Mesenteric fat pad (tissue), 1 donor: Measurements from ENCODE around the gene DOCK6. TPM values are rescaled to one million over a fixed set of nuclear protein-coding genes. Genes with fewer than 3 reads are reported as not detected.
A peak's percentile ranks its signal among the peaks of the same experiment; 100 is the strongest.
"Not testable (repeated sequence)": the region's sequence is repeated elsewhere in the genome, so short reads cannot be mapped to it uniquely, and the experiment has no call there.

Experiments used
- DNase-seq: peaks from one replicate; pipeline ENCODE4 v3.0.0-alpha.2; 2020; ENCODE audit warnings: low spot score
- total RNA-seq: library from RNA; stranded (reverse); fragmentation: NEBNext Ultra II Directional; extraction: Animal tissue kit (Norgen Biotek cat#: 25700); gene quantifications from one replicate; pipeline ENCODE4 v1.2.1, GENCODE V29; 2021
- donor health status: DM: yes; HTN: yes; CAD: no.

The DOCK6 gene
- total RNA-seq, 1 donor from 2014 or later, result 119 TPM

DNA sequence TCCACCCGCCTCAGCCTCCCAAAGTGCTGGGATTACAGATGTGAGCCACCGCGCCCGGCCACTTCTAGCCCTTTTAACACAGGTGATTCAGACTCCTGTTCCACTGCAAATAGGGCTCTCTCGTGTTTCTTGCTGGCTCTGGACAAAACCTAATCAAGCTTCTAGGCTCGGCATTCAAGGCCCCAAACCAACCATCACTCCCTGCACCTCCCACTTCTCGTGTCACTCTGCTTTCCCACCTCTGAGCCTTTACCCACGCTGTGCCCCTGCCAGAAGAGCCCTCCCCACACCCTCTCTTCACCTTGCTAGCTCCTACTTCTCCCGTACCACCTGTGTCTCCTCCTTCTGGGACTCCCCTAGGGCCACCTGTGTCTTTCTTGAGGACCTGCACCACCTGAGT is 84.7 kb downstream of the DOCK6 start:
- no peak for DNase-seq

DNA sequence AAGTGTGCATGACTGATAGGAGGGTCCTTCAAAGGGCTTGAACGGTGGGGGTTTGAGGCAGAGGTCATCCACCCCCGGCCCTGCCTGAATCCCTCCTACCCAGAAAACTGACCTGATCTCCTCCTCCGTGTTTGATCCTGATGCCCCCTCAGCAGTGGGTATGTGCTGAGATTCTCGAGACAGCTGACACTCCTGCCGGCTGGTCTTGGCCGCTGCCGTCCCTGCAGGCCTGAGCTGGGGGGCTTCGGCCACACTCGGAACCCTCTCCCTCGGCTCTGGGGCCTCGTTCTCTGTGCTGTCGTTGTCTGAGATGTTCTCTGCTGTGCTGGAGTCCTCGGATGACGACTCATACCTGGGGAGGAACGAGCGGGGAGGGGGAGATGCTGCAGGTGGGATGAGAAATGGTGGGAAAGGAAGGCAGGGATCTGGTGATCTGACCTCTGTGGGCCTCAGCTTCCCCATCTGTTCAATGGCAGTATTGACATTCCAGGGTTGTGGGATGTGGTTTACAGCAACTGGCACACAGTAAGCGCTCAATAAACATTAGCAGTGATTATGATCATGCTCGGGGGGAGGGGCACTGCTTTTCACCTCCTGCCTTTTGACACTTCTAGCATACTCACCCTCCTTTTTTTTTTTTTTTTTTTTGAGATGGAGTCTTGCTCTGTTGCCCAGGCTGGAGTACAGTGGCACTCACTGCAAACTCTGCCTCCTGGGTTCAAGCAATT is 85.7 kb downstream of the DOCK6 start:
- no peak for DNase-seq

DNA sequence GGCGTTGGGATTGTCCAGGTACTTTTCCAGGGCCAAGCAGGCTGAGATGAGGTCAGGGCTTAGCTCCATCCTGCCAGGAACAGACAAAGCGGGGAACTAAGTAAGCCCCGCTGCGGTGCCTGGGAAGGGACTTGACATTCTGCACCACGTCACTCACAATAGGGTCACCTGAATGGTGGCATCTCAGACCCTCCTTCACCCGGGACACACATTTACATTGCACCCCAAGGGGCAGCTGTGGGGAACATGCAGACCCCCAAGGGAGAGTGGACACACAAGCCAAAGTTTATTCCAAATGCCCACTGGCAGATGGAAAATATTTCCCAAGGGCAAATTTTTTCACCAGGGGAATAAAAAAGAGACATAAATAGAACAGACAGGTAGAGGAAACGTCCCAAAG is 86.4 kb downstream of the DOCK6 start:
- DNase-seq, result no peak

DNA sequence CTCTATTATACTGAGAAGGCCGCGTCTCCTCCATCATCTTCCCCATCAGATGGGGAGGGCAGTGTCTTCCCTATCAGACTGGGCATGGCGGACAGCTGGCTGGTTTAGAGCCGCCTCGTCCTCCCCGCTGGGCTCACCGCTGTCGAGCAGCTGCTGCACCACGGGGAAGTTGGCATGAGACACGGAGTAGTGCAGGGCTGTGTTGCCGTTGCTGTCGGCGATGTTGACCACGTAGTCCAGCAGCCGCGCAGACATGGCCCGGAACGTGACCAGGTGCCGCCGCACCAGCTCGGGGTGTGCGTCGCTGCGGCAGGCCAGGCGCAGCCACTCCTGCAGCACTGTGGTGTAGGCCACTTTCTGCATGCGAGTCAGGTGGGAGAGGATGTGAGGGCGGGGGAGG is 88.0 kb downstream of the DOCK6 start:
- DNase-seq, result no peak

DNA sequence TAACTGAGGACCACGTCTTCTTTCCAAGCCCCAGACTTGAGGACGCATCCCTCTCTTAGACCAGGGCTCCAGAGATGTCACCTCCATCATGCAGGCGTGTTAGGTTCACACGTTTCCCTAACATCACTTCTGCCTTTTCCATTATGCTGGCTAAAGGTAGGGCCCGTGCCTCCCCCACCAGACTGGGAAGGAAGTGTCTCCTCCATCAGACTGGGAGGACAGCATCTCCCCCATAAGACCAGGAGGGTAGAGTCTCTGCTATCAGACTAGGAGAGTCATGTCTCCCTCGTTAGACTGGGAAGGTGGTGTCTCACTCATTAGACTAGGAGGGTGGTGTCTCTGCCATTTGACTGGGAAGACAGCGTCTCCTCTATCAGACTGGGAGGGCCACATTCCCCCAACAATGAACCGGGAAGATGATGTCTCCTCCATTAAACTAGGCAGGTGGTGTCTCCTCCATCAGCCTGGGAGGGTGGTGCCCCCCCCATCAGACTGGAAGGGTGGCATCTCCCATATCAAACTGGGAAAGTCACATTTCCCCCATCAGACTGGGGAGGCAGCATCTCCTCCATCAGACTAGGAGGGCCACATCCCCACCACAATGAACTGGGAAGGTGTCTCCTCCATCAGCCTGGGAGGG is 88.7 kb downstream of the DOCK6 start:
- DNase-seq, result no peak

DNA sequence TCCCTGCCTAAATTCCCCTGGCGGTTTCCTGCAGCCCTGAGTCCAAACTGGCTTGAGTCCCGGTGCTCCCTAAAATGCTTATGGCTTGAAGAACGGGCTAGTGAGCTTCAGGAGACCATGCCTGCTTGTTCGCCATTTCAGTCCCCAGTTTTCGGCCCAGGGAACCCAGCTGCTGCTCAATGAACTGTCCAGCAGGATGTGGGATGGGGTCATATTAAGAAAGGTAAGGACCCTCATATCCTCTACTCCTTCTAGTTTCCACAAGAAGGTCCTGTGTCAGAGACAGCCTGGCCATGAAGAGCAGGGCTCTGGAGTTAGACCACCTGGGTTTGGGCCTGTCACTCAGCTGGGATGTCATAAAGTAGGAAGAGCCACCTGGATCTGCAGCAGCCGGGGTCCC is 89.7 kb downstream of the DOCK6 start:
- no peak for DNase-seq

DNA sequence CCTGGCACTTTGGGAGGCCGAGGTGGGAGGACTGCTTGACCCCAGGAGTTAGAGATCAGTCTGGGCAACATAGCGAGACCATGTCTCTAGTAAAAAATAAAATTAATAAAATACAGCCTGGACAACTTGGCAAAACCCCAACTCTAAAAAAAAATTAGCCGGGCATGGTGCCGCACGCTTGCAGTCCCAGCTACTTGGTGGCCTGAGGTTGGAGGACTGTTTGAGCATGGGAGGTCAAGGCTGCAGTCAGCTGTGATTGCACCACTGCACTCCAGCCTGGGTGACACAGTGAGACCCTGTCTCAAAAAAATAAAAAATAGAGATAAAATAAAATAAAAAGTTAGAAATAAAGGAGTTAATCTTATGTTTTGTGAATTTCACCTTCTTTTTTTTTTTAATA is 91.2 kb downstream of the DOCK6 start:
- DNase-seq, result no peak

DNA sequence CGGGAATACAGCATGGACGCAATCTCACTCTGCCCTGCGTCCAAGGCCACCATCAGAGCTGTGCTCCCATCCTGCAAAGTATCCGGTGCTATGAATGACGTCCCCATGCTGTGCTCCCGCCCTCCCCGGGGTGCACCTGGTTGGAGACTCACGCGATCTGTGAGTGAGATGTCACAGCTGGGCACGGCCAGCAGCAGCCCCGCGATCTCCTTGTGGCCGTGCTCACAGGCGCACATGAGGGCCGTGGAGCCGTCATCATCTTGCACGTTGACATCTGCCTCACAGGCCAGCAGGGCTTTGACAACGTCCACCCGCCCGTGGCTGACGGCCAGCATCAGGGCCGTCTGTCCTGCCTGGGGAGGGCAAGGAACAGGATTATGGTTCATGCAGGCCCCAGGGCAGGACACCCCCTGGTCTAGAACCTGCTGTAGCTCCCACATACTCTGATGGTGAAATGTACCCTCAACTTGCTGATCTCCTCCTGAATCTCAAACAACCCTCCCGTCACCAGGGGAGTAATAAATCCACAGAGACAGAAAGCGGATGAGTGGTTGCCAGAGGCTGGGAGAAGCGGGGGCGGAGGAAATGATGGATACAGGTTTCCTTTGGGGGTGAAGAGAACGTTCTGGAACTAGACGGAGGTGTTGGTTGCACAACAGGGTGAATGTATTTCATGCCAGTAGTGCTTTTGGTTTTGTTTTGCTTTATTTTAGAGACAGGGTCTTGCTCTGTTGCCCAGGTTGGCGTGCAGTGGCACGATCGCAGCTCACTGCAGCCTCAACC is 92.2 kb downstream of the DOCK6 start:
- DNase-seq, result no peak

DNA sequence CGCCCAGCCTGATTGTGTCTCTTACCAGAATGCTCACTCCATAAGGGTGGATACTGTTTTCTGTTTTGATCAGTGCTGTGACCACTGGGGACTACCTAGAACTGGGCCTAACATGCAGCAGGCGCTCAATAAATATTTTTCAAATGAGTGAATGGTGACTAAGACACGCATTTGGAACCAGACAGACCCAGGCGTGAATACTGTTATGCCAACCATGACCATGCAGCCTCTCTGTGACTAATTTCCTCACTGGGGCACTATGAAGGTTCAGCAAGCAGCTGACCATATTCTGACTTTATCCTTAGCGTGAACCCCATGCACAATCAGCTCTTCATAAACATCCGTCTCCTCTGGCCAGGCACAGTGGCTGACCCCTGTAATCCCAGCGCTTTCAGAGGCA is 93.8 kb downstream of the DOCK6 start:
- no peak for DNase-seq

DNA sequence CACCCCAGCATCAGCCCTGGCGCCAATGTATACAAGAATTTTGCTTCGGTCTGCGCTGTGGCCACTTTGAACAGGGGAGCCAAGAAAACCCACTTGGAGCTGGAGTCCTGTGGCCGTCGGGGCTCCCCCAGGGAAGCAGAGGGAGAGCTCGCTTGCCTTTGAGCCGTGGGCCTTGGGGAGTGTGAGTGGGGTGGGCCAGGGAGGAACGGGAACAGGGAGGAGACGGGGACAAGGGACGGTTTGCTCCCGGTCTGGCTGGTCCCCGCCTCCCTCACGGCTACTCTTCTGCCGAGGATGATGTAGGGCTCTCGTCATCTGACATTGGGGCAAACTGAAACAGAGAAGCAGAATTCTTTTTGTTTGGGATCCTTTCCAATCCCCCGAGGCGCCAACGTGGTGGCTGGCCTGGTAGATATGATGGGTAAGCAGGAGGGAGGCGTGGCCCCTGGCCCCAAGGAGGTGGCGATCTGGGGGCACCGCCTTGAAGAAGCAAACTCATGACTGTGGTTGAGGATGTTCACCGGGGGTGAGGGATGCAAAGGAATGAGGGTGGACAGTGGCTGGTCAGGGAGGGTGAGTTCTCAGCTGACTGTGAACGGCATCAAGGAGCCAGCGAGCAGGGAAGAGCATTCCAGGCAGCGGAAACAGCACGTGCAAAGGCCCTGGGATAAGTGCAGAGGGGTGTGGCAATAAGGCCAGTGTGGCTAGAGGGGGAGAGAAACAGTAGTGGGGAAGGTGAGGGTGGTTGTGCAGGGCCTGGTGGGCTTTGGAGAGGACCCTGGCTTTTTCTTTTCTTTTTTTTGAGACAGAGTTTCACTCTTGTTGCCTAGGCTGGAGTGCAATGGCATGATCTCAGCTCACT is 95.8 kb downstream of the DOCK6 start:
- no peak for DNase-seq

DNA sequence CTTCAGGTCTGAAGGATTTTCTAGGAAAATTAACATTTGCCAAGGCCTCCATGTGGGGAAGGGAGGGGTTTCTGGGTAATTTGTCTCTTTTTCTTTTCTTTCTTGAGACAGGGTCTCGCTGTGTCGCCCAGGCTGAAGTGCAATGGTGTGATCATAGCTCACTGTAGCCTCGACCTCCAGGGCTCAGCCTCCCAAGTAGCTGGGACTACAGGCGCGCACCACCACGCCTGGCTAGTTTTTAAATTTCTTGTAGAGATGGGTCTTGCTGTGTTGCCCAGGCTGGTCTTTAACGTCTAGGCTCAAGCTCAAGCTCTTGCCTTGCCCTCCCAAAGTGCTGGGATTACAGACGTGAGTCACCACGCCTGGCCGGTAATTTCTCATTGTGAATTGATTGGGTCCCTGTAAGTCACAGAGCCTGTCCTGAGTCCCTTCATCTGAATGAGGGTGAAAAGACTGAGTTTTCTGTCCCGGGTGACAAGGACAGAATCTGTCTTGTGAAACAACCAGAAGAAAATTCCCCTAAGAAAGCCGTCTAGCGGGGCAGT is 96.8 kb downstream of the DOCK6 start:
- DNase-seq, result no peak

DNA sequence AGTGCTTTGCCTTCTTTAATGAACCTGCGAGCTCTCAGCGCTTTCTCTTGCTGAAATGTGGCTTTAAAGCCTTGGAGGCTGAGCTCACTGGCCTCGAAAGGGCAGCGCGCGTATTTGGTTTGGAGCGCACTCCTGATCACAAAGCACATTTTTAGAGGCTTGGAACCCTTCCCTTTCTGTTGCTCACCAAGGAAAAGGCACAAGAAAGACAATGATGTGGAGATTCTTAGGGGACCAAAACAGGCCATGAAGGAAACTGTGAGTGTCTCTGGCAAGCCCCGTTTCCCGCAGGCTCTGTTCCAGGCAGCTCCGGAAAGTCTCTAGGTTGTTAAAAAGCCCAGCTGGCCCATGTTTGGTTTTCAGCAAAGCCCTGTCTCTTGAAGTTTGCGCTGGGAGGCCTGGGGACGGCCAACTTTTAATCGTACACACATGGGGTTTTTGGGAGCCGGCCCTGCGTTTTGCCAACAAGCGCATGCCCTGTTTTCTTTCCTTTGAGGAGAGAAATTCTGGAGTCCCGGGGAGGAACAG is 97.4 kb downstream of the DOCK6 start:
- DNase-seq, result no peak

DNA sequence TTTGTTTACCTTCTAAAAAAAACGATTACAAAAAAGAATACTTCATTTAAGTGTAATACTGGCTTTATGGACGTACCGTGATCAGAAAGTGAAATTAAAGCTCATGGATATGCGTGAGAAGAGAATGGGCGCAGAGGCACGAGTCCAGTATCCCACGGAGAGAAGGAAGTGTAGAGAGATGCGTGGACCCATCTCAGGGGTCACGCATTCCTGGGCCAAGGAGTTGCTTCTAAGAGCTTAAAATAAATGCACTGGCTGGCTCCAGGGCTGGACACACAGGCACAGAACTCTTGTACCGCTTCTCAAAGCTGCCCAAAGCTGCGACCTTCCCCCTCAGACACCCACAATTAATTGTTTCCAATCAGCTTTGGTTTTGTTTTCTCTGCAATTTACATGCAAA is 98.0 kb downstream of the DOCK6 start:
- DNase-seq, result no peak

DNA sequence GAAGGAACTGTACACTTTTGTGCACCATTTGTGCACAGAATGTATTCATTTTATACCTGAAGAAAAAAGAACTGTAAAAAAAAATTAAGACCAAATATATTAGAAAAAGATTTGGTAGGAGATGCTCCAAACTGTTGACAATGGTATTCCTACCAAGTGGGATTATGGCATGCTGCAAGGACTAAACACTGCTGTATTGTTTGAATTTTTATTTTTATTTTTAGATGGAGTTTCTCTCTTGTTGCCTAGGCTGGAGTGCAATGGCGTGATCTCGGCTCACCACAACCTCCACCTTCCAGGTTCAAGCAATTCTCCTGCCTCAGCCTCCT is 101.9 kb downstream of the DOCK6 start:
- DNase-seq, result not testable (repeated sequence)

DNA sequence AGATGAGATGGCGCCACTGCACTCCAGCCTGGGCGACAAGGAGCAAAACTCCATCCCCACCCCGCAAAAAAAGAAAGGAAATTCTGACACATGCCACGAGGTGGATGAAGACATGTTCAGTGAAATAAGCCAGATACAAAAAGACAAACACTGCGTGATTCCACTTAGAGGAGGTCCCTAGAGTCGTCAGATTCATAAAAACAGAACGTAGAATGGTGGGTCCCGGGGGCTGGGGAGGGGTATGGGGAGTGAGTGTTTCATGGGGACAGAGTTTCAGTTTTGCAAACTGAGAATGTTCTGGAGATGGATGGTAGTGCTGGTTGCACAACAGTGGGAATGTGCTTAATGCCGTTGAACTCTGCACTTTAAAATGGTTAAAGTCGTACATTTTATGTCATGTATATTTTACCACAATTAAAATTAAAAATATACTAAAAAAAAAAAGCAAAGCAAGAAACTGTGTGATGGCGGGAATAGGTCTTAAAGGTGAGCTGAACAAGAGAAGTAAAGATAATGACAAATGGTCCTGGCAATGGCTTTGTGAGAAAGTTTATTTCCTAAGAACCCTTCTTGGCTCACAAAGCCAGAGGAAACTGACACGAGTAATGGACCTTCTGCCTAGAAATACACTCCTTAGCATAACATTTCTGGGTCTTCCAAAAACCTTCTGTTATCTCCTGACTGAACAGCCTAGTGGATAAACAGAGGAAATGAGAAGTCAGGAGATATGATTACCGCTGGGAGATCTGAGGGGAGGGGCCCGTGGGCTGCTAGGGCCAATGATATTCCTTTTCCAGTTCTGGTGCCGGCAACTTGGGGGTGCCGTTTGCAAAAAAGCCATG is 102.5 kb downstream of the DOCK6 start:
- DNase-seq, result no peak

DNA sequence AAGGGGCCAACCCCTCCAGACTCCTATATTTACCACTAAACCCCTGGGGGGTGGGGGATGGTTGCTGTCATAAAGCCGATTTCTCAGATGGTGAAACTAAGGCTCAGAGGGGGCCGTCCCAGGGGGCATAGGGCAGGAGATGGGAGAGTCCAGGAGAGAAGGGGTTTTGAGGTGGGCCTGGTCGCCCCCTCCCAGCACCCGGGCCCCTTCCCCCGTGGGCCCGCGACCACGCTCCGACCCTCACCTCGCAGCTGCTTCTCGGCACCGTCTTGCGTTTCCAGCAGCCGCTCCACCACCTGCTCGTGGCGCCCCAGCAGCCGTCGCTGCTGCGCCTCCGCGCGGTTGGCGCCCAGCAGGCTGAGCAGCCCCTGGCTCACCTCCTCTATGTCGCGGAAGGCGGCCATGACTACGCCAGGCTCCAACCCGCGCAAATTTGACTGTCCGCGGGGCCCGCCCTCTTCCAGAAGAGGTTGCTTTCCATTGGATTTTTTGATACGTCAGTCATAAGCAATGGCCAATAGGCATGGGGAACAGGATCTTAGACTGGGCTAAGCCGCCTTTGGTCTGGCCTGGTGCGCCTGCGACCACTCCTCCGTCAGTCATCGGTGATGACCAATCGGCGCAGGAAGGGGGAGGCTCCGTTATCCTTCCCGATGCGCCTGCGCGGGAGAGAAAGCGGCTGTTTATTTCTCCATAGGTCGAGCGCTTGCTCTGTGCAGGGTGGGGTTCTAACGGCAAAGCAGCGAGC is 106.8 kb downstream of the DOCK6 start, which contains the start of gene SPC24:
Gene SPC24 (minus strand): TSS at position 410 of the 748 bp plus-strand sequence. CDS start 6 bp downstream, at position 404.
- DNase-seq, result peak; percentile 96

DNA sequence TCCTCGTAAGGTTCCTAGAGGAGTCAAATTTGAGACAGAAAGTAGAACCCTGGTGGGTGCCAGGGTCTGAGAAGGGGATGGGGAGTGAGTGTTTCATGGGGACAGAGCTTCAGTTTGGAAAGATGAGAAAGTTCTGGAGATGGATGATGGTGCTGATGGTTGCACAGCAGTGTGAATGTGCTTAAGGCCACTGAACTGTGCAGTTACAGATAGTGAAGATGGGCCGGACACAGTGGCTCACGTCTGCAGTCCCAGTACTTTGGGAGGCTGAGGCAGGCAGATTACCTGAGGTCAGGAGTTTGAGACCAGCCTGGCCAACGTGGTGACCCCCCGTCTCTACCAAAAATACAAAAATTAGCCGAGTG is 107.7 kb downstream of the DOCK6 start:
- DNase-seq, result no peak

DNA sequence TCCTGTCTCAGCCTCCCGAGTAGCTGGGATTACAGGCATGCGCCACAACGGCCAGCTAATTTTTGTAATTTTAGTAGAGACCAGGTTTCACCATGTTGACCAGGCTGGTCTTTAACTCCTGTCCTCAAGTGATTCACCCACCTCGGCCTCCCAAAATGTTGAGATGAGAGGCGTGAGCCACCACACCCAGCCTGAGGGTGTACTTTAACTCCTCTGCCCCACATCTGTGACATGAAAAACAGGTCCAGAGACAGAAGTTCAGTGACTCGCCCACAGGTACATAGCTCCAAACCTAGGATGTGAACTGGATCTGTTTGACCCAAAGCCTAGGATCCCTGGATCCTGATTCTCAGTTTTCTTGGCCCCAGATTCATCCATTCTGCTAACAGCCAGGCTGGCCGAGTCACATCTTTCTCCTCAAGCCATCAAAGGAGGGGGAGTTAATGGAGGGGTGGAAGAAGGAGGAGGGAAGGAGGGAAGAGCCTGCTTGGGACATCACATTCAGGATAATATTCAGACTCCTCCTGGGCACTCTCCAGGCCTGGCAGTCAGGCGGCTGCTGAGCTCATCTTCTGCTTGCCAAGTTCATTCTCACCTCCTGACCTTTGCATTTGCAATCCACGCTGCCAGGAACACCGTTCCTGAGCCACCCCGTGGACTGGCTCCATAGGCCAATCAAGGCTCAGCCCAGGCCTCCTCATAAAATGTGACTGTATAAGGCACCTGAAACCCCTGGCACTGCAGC is 109.8 kb downstream of the DOCK6 start:
- no peak for DNase-seq

DNA sequence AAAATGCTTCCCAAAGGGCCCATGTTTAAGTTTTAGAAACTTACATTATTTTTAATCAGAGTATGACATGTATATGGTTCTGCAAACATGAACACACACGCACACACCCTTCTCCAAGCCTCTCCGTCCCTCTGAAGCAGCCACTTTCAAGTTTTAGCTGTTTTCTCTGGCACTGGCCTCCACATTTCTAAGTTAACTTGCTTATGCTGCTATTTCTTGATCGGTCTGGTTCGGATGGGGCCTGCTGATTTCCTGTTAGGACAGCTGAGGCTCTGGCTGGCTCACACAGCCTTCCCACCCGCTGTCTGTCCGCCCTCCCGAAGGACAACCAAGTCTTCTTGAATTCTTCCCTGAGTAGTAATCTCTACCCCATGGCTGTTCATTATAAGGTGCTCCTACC is 111.1 kb downstream of the DOCK6 start:
- DNase-seq, result no peak
